Measurements from ENCODE around the gene SP140. TPM values are rescaled to one million over a fixed set of nuclear protein-coding genes. Genes with fewer than 3 reads are reported as not detected.
"Not testable (repeated sequence)": the region's sequence is repeated elsewhere in the genome, so short reads cannot be mapped to it uniquely, and the experiment has no call there.

The SP140 gene
- total and polyA plus RNA-seq, 2 experiments from 2014 or later, result 0.40 to 0.53 TPM

GRCh38 chr2:230256733-230257332 lies 31.3 kb downstream of the SP140 start:
- DNase-seq (ENCODE audit: low spot score), result no peak
- 80% methylated on average over 3 of the region's 3 CpGs for WGBS (ENCODE audit: low lambda C conversion rate, missing lambda C conversion rate)
- no peaks in the 10 kb centered on the region for H3K9me3 ChIP-seq (ENCODE audit: low read depth)
- H4K20me1 ChIP-seq (ENCODE audit: insufficient read depth, poor library complexity, severe bottlenecking), result no peaks in the 10 kb centered on the region
- no peaks in the 10 kb centered on the region for H3K79me2 ChIP-seq
- H3K4me2 ChIP-seq, result no peak overlapping the region
- no peaks in the 10 kb centered on the region for H3K4me1 ChIP-seq (ENCODE audit: insufficient read depth)
- H3K27me3 ChIP-seq, result no peaks in the 10 kb centered on the region
- H2AFZ ChIP-seq, result no peak overlapping the region
- H3K9me2 ChIP-seq (replicated peaks; ENCODE audit: insufficient read depth), result no peaks in the 10 kb centered on the region
- no peaks in the 10 kb centered on the region for H3K36me3 ChIP-seq (replicated peaks; ENCODE audit: insufficient read depth, low read depth)
- no peak overlapping the region for H3K4me3 ChIP-seq
- H3K27ac ChIP-seq, result no peak overlapping the region
- TF ChIP-seq EZH2 (IDR thresholded peaks at IDR 0.05; ENCODE audit: borderline replicate concordance), result no peak
- no peak for TF ChIP-seq EZH2phosphoT487 (IDR thresholded peaks at IDR 0.05; ENCODE audit: low read depth, severe bottlenecking, unreplicated experiment)
- no peak for TF ChIP-seq CTCF (IDR thresholded peaks at IDR 0.05; ENCODE audit: poor library complexity)

- Histone ChIP-seq H3K36me3 (replicated peaks; ENCODE audit: insufficient read depth, low read depth) (no peaks in the 10 kb centered on the region), H3K9me2 (replicated peaks; ENCODE audit: insufficient read depth) (no peaks in the 10 kb centered on the region), H4K20me1 (ENCODE audit: insufficient read depth, poor library complexity, severe bottlenecking) (no peaks in the 10 kb centered on the region), H3K4me3 (no peak overlapping the region), H3K27me3 (no peaks in the 10 kb centered on the region), H3K4me2 (no peak overlapping the region), H3K4me1 (ENCODE audit: insufficient read depth) (no peaks in the 10 kb centered on the region), H3K79me2 (no peaks in the 10 kb centered on the region), H2AFZ (no peak overlapping the region), H3K9me3 (ENCODE audit: low read depth) (no peaks in the 10 kb centered on the region), H3K27ac (no peak overlapping the region)
- 89% methylated on average over 4 of the region's 4 CpGs for WGBS (ENCODE audit: low lambda C conversion rate, missing lambda C conversion rate)
- no peak for DNase-seq (ENCODE audit: low spot score)
- no peak for TF ChIP-seq EZH2 (IDR thresholded peaks at IDR 0.05; ENCODE audit: borderline replicate concordance)
- no peak for TF ChIP-seq CTCF (IDR thresholded peaks at IDR 0.05; ENCODE audit: poor library complexity)
- no peak for TF ChIP-seq EZH2phosphoT487 (IDR thresholded peaks at IDR 0.05; ENCODE audit: low read depth, severe bottlenecking, unreplicated experiment)
Measured at GRCh38 chr2:230258483-230258882, 32.9 kb downstream of the SP140 start.

GRCh38 chr2:230262246-230262645 lies 36.7 kb downstream of the SP140 start:
- H3K4me1 ChIP-seq (ENCODE audit: insufficient read depth), result no peaks in the 10 kb centered on the region
- no peaks in the 10 kb centered on the region for H3K36me3 ChIP-seq (replicated peaks; ENCODE audit: insufficient read depth, low read depth)
- no peak overlapping the region for H3K27ac ChIP-seq
- no peak for TF ChIP-seq EZH2 (IDR thresholded peaks at IDR 0.05; ENCODE audit: borderline replicate concordance)
- TF ChIP-seq CTCF (IDR thresholded peaks at IDR 0.05; ENCODE audit: poor library complexity), result no peak
- TF ChIP-seq EZH2phosphoT487 (IDR thresholded peaks at IDR 0.05; ENCODE audit: low read depth, severe bottlenecking, unreplicated experiment), result no peak
- 95% methylated on average over 5 of the region's 5 CpGs for WGBS (ENCODE audit: low lambda C conversion rate, missing lambda C conversion rate)
- H2AFZ ChIP-seq, result no peak overlapping the region
- H3K4me3 ChIP-seq, result no peak overlapping the region
- H3K27me3 ChIP-seq, result no peaks in the 10 kb centered on the region
- H3K4me2 ChIP-seq, result no peak overlapping the region
- DNase-seq (ENCODE audit: low spot score), result no peak
- no peaks in the 10 kb centered on the region for H3K9me2 ChIP-seq (replicated peaks; ENCODE audit: insufficient read depth)
- H4K20me1 ChIP-seq (ENCODE audit: insufficient read depth, poor library complexity, severe bottlenecking), result no peaks in the 10 kb centered on the region
- H3K79me2 ChIP-seq, result no peaks in the 10 kb centered on the region
- H3K9me3 ChIP-seq (ENCODE audit: low read depth), result no peaks in the 10 kb centered on the region

DNA sequence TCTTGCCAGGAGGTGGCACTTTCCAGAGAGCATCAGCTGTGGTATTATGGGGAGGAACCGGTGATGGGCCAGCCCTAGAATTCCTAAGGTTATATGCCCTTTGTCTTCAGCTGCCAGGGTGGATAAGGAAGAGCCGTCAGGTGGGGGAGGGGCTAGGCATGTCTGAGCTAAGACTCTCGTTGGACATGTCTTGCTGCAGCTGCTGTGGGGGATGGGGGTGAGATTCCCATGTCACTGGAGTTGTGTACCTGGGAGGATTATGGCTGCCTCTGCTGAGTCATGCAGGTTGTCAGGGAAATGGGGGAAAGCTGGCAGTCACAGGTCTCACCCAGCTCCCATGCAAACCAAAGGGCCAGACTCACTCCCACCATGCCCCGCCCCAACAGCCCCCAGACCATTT lies 39.4 kb downstream of the SP140 start:
- H3K27me3 ChIP-seq; H3K9me3 ChIP-seq (ENCODE audit: low read depth); H3K79me2 ChIP-seq; H3K4me3 ChIP-seq; H2AFZ ChIP-seq; H3K36me3 ChIP-seq (replicated peaks; ENCODE audit: insufficient read depth, low read depth); H3K4me2 ChIP-seq; H4K20me1 ChIP-seq (ENCODE audit: insufficient read depth, poor library complexity, severe bottlenecking); H3K27ac ChIP-seq; H3K9me2 ChIP-seq (replicated peaks; ENCODE audit: insufficient read depth); H3K4me1 ChIP-seq (ENCODE audit: insufficient read depth): not testable (repeated sequence)
- DNase-seq (ENCODE audit: low spot score), result peak; percentile 62
- WGBS (ENCODE audit: low lambda C conversion rate, missing lambda C conversion rate), result 59% methylated on average over 4 of the region's 4 CpGs

All from hepatocyte (in vitro differentiated cells).